Breast epithelium (tissue), 4 donors: ENCODE results near the gene HOXD3. TPM values are rescaled to one million over a fixed set of nuclear protein-coding genes. Genes with fewer than 3 reads are reported as not detected.
A peak's percentile ranks its signal among the peaks of the same experiment; 100 is the strongest.

Experiments
- DNase-seq, 2 donors: peaks; one replicate each; pipeline ENCODE4 v3.0.0-alpha.2; 2019; ENCODE audit warnings: low spot score in 2 of 2
- H3K27ac ChIP-seq, 2 donors: fragments of 200-600 bp; sonication (generic) in 1 of 2; one replicate each; pipeline ENCODE4 v1.5.1; 2016 to 2019; ENCODE audit warnings: mild to moderate bottlenecking in 1 of 2
- H3K27me3 ChIP-seq, 2 donors: fragments of 200-600 bp; sonication (generic) in 1 of 2; one replicate each; pipeline versions ENCODE4 v1.5.1 to v1.6.0; 2017 to 2019; ENCODE audit warnings: control low read depth in 1 of 2, mild to moderate bottlenecking in 1 of 2
- H3K36me3 ChIP-seq: fragments of 200-600 bp; one replicate; pipeline ENCODE4 v1.5.1; 2019
- H3K4me1 ChIP-seq, 2 donors: fragments of 200-600 bp; sonication (generic); one replicate each; pipeline ENCODE4 v1.5.1; 2016 to 2019; ENCODE audit warnings: control low read depth in 1 of 2
- H3K4me3 ChIP-seq, 3 donors: fragments of 200-600 bp; sonication (generic); 1 replicate in 2 of 3; 2 replicates in 1 of 3; pipeline ENCODE4 v1.5.1; 2016 to 2019; ENCODE audit warnings: mild to moderate bottlenecking in 3 of 3, moderate library complexity in 2 of 3
- H3K9me3 ChIP-seq, 2 donors: fragments of 200-600 bp; sonication (generic) in 1 of 2; one replicate each; pipeline ENCODE4 v1.5.1; 2016 to 2019; ENCODE audit warnings: control low read depth in 1 of 2
- CTCF ChIP-seq, 3 donors: fragments of 450-650 bp; IDR thresholded peaks; one replicate each; pipeline ENCODE4 v1.5.1; 2016 to 2017; ENCODE audit warnings: antibody characterized with exemption in 3 of 3, mild to moderate bottlenecking in 3 of 3, moderate library complexity in 3 of 3
- POLR2A ChIP-seq: fragments of 450-650 bp; IDR thresholded peaks from one replicate; pipeline ENCODE4 v1.6.1; 2016; ENCODE audit warnings: antibody characterized with exemption, mild to moderate bottlenecking, moderate library complexity
- POLR2AphosphoS5 ChIP-seq, 3 donors: sonication (generic); formaldehyde crosslinking; IDR thresholded peaks; one replicate each; pipeline ENCODE4 v1.6.1; 2017; ENCODE audit warnings: antibody characterized with exemption in 3 of 3
- intact Hi-C: fragments of 100-400 bp; cut with DNase I; formaldehyde crosslinking; loops from one replicate; pipeline ENCODE4 v1.15.1; 2023; ENCODE audit warnings: low total_unique reads
- total RNA-seq, 3 donors: library from RNA; depleted of rRNA; stranded (reverse); fragments of >200 nt; gene quantifications; one replicate each; pipeline ENCODE4 v1.1.0, GENCODE V29; 2016

HOXD3 gene
- total RNA-seq, 3 donors from 2014 or later, result 4.2 to 14.4 (median 4.8) TPM

- TF ChIP-seq POLR2A, result no peak
- TF ChIP-seq CTCF (IDR thresholded peaks at IDR 0.05), result no peak
- no peak for TF ChIP-seq POLR2AphosphoS5 (IDR thresholded peaks at IDR 0.05)
- Histone ChIP-seq H3K9me3 (no peaks in the 10 kb centered on the region), H3K4me1 (no peaks in the 10 kb centered on the region), H3K27ac (no peak overlapping the region), H3K27me3 (peaks cover under 1 to 85% of the 10 kb centered on the region in 2 donors), H3K4me3 (no peak overlapping the region), H3K36me3 (no peaks in the 10 kb centered on the region)
- no peak for DNase-seq
- intact Hi-C loops, result no loop called here
Observed at GRCh38 chr2:176172895-176173566, 15.9 kb downstream of the HOXD3 start.

GRCh38 chr2:176173567-176174381, 16.7 kb downstream of the HOXD3 start:
- DNase-seq, result no peak
- H3K36me3 ChIP-seq, result no peaks in the 10 kb centered on the region
- H3K27me3 ChIP-seq, result peaks cover 2 to 92% of the 10 kb centered on the region in 2 donors
- no peaks in the 10 kb centered on the region for H3K4me1 ChIP-seq
- no peak overlapping the region for H3K4me3 ChIP-seq
- intact Hi-C loops, result no loop called here
- TF ChIP-seq CTCF (IDR thresholded peaks at IDR 0.05) (no peak), POLR2A (no peak), POLR2AphosphoS5 (IDR thresholded peaks at IDR 0.05) (no peak)
- no peaks in the 10 kb centered on the region for H3K9me3 ChIP-seq
- no peak overlapping the region for H3K27ac ChIP-seq

- no peak overlapping the region for H3K27ac ChIP-seq
- H3K36me3 ChIP-seq, result no peaks in the 10 kb centered on the region
- H3K4me1 ChIP-seq, result no peaks in the 10 kb centered on the region
- H3K27me3 ChIP-seq, result peaks cover 2 to 92% of the 10 kb centered on the region in 2 donors
- peak overlapping the region in 2 of 3 donors; percentile 13 to 31 for H3K4me3 ChIP-seq
- no peak for DNase-seq
- intact Hi-C loops, result no loop called here
- H3K9me3 ChIP-seq, result no peaks in the 10 kb centered on the region
- no peak for TF ChIP-seq CTCF (IDR thresholded peaks at IDR 0.05)
- no peak for TF ChIP-seq POLR2AphosphoS5 (IDR thresholded peaks at IDR 0.05)
- no peak for TF ChIP-seq POLR2A
Observed at GRCh38 chr2:176174382-176174823, 17.3 kb downstream of the HOXD3 start.

- TF ChIP-seq CTCF (IDR thresholded peaks at IDR 0.05), result no peak
- no peak for TF ChIP-seq POLR2AphosphoS5 (IDR thresholded peaks at IDR 0.05)
- no peak for TF ChIP-seq POLR2A
- Histone ChIP-seq H3K36me3 (no peaks in the 10 kb centered on the region), H3K27me3 (peaks cover 2 to 92% of the 10 kb centered on the region in 2 donors), H3K9me3 (no peaks in the 10 kb centered on the region), H3K27ac (peak overlapping the region in 1 of 2 donors; percentile 19), H3K4me3 (peak overlapping the region in 2 of 3 donors; percentile 13 to 31), H3K4me1 (no peaks in the 10 kb centered on the region)
- no peak for DNase-seq
- intact Hi-C loops, result no loop called here
Observed at GRCh38 chr2:176174824-176175708, 18.0 kb downstream of the HOXD3 start.
